HG03025 (cell line): Measurements from ENCODE around the gene SATB1.
"Not testable (repeated sequence)": the region's sequence is repeated elsewhere in the genome, so short reads cannot be mapped to it uniquely, and the experiment has no call there.

ENCODE experiments used
- ATAC-seq: cut with Tn5 transposase; IDR thresholded peaks from one replicate; pipeline ENCODE4 v1.9.1; 2021; ENCODE audit warnings: mild to moderate bottlenecking, moderate library complexity; ENCODE audit not compliant: unreplicated experiment, low FRiP score

Gene SATB1

DNA sequence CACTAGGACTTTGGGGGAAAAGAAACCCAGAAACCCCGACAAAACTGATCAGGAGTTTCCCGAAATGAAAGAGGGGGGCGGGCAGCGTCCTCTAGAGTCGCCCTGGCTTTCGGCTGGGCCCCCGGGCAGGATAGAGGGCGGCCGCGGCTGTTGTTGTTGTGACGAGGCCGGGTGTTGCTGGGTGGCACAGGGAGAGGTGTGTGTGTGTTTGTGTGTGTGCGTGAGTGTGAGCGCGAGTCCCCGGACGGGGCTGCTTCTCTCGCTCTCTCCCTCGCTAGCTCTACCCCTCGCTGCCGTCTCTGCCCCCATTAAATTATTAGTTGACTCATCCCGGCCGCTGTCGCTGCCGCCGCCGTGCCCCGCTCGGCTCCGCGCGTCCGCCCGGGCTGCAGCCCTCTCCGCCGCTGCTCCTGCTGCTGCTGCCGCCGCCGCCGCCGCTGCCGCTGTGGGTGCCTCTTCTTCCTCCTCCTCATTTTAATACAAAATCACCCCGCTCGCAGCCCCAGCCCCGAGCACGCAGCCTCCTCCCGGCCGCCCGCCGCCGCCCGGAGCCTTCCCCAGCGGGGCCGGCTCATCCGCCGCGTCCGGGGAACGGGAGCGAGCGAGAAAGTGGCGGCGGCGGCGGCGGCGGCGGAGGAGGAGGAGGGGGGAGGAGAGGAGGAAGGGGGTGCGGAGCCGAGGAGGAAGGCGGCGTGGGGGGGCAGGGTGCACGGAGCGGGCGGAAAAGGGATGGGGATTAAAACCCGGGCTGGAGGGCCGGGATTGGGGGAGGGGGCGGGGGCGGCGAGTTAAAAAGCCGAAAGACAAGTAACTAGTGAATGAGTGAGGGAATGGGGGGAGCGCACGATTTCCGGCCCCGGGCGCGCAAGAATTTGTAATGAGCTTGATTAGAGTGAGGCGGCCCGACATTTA is at the start of gene SATB1:
Gene SATB1 (minus strand): TSS at position 611 of the 912 bp plus-strand sequence. CDS start 4,372 bp downstream, outside the sequence.
- ATAC-seq = peak; percentile 46

- ATAC-seq = no peak
Observed at GRCh38 chr3:18474202-18474601, 49.1 kb upstream of the SATB1 start.

- no peak for ATAC-seq
Observed at GRCh38 chr3:18469775-18470174, 44.6 kb upstream of the SATB1 start.

- ATAC-seq = no peak
Observed at GRCh38 chr3:18466136-18466535, 41.0 kb upstream of the SATB1 start.

DNA sequence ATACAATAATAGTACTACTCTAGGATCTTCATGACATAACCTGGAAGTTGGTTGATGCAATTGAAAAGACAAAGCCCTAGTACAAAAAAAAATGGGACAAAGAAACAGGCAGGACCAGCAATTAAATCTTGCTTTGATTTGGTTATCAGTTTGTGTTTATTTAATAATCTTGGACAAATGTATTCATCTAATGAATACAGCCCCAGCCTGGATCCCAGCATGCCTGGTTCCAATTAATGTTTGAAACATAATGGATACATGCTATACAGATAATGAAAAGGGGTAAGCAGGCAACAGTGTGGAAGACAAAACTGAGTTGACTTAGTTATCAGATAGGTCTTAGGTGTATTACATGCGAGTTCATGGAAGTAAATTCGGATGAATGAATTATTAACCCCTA is 29.6 kb upstream of the SATB1 start:
- no peak for ATAC-seq

DNA sequence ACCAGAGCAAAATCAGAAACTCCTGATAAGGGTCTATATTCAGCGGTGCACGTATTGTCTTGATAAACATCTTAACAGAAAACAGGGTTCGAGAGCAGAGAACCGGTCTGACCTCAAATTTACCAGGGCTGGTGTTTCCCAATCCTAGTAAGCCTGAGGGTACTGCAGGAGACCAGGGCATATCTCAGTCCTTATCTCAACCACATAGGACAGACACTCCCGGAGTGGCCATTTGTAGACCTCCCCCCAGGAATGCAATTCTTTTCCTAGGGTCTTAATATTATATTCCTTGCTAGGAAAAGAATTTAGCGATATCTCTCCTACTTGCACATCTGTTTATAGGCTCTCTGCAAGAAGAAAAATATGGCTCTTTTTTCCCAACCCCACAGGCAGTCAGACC is 24.5 kb upstream of the SATB1 start:
- ATAC-seq = not testable (repeated sequence)

DNA sequence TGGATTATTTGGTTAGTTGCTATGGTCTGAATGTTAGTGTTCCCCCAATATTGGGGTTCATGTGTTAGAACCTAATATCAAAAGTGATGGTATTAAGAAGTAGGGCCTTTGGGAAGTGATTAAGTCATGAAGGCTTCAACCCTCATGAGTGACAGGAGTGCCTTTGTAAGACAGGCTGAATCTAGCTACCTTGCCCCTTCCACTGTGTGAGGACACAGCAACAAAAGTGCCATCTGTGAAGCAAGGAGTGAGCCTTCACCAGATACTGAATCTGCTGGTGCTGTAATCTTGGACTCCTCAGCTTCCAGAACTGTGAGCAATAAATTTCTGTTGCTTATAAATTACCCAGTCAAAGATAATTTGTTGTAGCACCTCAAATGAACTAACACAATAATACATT is 22.6 kb upstream of the SATB1 start:
- ATAC-seq = no peak

GRCh38 chr3:18446149-18446825 is 21.1 kb upstream of the SATB1 start:
- ATAC-seq = no peak

DNA sequence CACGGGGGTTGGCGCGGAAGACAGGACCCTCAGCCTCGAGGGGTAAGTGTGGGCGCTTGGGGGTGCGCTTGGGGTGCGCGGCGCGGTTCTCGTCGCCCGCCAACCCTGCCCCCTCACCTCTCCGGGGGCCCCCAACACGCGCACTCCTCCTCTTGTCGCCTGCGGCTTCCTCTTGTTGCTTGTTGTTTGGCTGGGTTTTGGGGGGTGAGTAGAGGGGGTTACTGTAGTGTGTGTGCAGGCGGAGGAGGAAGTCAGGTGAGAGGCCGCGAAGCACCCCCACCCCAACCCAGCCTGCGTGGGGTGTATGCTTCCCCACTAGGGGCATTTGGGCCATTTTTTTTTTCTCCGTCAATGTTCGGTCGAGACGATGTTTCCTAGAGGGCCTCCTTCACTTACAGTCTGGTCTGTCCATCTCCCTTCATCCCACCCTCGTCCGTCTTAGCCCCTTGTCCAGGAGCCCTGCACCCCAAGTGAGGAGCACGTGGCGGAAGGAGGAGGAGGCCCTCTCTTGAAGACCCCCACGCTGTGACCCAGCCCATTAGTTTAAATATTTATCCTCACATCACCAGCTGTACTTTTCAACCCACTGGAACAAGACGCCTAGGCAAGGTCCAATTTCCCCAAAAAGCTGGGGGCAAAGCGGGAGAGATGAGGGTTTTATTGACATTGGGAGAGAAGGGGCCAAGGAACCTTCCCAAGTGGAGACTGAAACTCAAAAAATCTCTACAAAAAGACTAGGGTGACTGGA is 20.4 kb upstream of the SATB1 start:
- no peak for ATAC-seq

GRCh38 chr3:18444595-18445400 is 19.7 kb upstream of the SATB1 start:
- peak; percentile 74 for ATAC-seq

DNA sequence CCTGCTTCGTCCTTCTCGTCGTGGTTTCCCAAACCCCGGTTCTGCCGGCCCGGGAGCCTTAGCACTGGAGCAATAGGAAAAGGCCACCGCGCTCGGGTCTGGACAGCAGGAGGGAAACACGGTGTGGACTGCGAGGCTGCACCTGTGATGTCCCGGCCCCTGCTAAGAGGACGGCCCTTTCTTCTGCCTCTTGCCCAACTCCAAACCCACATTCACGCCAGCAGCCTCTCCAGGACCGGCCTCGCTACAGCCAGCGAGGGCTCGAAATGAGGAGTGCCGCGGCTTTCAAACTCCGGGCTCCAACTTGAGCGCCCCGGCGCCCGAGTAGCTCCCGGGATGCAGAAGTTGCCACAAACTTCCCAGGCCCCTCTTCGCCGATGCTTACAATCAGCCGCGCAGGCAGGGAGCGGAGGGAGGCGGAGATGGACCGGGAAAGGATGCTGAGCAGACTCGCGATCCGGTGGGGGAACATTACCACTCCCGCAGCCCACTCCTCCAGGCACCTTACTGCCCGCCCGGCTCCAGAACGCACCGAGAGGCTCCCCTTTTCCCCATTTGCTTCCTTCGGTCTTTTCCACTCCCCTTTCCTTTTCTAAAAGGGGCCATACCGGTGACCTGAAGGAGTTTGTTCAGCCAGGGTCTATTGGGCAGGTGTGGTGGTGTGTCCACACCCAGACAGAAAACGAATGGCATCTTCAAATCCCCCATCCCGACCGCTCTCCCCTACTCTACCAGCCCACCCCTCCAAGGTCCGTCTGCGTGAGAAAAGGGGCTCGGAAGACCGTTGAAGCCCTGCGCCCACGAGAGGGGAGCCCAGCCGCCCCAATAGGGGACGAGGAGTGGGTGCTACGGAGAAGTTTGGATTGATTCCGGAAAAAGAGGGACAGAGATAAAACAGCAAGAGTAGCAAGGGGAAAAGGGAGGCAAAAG is 18.8 kb upstream of the SATB1 start:
- ATAC-seq = no peak

DNA sequence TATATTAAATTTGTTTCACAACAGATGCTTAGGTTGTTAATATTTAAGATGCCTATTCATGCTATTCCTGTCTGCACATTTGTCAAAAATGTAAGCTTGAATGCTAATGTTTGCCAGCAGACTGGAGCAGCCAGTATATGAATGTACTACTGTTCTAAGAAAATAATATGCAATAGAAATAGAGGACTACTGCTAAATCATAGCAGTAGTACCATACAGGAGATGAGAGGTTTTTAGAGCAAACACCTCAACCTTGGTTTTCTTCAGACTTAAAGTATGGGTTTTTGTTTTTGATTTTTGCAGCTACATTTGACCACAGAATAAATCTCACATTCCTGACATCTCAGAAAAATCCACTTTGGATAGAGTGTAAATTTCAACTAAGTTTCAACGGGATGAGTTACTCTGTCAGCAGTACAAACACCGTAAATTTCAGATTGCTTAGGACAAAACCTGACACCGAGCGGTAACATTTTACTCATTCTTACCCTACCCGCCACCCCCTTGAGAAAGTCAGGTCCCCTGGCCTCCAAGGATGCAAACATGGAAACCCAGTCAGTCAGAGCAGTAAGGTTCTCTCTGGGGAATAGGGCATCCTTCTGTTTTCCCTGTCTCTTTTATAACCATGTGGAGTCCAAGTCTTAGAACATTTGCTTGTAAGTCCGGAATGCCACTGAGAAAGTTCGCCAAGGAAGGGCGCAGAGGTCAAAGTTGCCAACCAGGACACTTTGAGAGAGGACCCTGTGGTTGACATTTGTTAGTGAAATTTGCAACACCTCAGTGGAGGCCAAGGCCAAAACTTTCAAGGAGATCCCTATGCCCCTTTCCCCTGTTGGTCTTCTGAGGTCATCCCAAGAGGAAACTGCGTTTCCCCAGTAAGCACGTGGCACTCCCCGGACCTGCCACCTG is 17.9 kb upstream of the SATB1 start:
- ATAC-seq = no peak

DNA sequence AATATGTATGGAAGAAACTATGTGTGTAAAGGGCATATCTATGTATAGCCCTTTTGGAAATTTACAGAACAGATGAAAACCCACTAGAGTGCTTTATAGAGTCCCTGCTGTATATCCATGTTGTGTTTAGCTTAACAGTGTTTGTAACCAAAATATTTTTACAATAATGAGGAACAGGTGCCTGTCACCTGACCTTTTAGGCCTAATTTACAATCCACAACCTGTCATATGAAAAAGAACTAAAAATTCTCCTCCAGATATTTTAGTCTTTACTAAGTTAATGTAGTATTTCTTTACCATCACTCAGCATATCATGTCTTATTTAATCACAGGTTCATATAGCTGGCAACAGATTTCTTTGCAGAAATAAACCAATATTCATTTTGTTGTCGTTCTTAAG is 16.4 kb upstream of the SATB1 start:
- ATAC-seq = no peak

GRCh38 chr3:18440066-18440722 is 15.1 kb upstream of the SATB1 start:
- ATAC-seq = no peak

DNA sequence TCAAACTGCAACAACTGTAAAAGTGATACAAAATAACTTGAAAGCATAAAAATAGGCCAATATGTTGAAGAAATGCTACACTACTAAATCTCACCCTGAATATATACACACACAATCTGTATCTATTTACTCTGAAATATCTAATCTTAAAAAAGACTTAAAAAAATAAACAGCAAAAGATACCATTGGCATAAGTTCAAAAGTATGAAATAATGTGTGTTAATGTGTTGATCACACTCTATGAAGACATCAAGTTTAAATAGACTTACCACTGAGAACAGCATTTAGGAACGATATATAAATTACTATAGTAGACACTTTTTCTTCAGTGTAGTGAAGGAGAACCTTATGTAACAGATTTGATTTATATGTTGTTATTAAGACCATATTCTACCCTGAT is 14.1 kb upstream of the SATB1 start:
- no peak for ATAC-seq

GRCh38 chr3:18438586-18438985 is 13.4 kb upstream of the SATB1 start:
- ATAC-seq = no peak

DNA sequence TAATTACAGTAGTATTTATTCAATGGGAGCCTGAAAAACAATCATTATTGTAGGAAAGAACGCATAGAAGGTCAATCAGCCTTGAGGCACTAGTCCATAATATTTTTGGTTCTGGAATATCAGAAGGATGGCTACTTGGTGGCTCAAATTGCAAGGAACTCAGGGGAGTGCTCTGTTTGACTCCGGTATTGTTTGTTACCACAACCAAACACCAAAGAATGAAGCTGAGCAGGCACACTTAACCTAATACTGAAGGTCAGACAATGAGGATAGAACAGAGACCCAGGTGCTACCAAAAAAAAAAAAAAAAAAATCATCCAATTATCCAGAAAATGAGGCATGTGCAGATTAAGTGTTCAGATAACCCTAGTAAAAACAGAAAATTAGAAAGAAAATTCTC is 11.1 kb upstream of the SATB1 start:
- no peak for ATAC-seq

GRCh38 chr3:18434711-18435110 is 9.6 kb upstream of the SATB1 start:
- no peak for ATAC-seq
